ENCODE measurements around the gene ITM2B. TPM values are rescaled to one million over a fixed set of nuclear protein-coding genes. Genes with fewer than 3 reads are reported as not detected.

ITM2B gene
- total RNA-seq, 1 experiment from 2014 or later = 105 TPM

GRCh38 chr13:48258002-48258401 lies 25.0 kb downstream of the ITM2B start:
- no peaks in the 10 kb centered on the region for H4K20me1 ChIP-seq (ENCODE audit: low read length)
- no peak overlapping the region for H3K9ac ChIP-seq (ENCODE audit: low read length)
- H3K27me3 ChIP-seq (ENCODE audit: low read length) = no peaks in the 10 kb centered on the region
- ChIA-PET CTCF (no interaction called here), POLR2A (ENCODE audit: unreplicated experiment) (no interaction called here)
- H3K9me2 ChIP-seq (replicated peaks; ENCODE audit: low read length) = no peaks in the 10 kb centered on the region
- intact Hi-C loops (cut with micrococcal nuclease) = no loop called here
- TF ChIP-seq EZH2 (IDR thresholded peaks at IDR 0.05; ENCODE audit: low read length, unreplicated experiment) = no peak
- TF ChIP-seq EZH2phosphoT487 (IDR thresholded peaks at IDR 0.05; ENCODE audit: borderline replicate concordance, low read length) = no peak
- TF ChIP-seq CTCF (conservative IDR thresholded peaks at IDR 0.05; ENCODE audit: low read depth, low read length) = no peak
- no TSS peak for BruUV-seq (replicated peaks)
- H3K4me3 ChIP-seq (ENCODE audit: low read length) = no peak overlapping the region
- DNase-seq (no peak), ATAC-seq (no peak)
- H3F3A ChIP-seq (ENCODE audit: low read length, unreplicated experiment) = no peaks in the 10 kb centered on the region
- H3K9me3 ChIP-seq (ENCODE audit: low read length) = no peaks in the 10 kb centered on the region
- H3K27ac ChIP-seq (ENCODE audit: low read length) = no peak overlapping the region
- H3K4me1 ChIP-seq (ENCODE audit: insufficient read depth, low read length) = peaks cover 2% of the 10 kb centered on the region; the same call in 1 of the 2 replicates
- no peak overlapping the region for H2AFZ ChIP-seq (ENCODE audit: low read length)
- H3K36me3 ChIP-seq (ENCODE audit: low read depth, low read length) = peaks cover 25% of the 10 kb centered on the region
- H3K79me2 ChIP-seq (ENCODE audit: low read length) = no peaks in the 10 kb centered on the region
- no peak overlapping the region for H3K4me2 ChIP-seq (ENCODE audit: low read length)

GRCh38 chr13:48258430-48258829 lies 25.4 kb downstream of the ITM2B start:
- Histone ChIP-seq H3K4me3 (ENCODE audit: low read length) (no peak overlapping the region), H3K27ac (ENCODE audit: low read length) (no peak overlapping the region), H3K9ac (ENCODE audit: low read length) (no peak overlapping the region), H2AFZ (ENCODE audit: low read length) (no peak overlapping the region), H3K79me2 (ENCODE audit: low read length) (no peaks in the 10 kb centered on the region), H3K36me3 (ENCODE audit: low read depth, low read length) (peaks cover 28% of the 10 kb centered on the region), H3K4me2 (ENCODE audit: low read length) (no peak overlapping the region), H3K4me1 (ENCODE audit: insufficient read depth, low read length) (peaks cover 6% of the 10 kb centered on the region; the same call in 1 of the 2 replicates), H3F3A (ENCODE audit: low read length, unreplicated experiment) (no peaks in the 10 kb centered on the region), H3K9me2 (replicated peaks; ENCODE audit: low read length) (no peaks in the 10 kb centered on the region), H3K9me3 (ENCODE audit: low read length) (no peaks in the 10 kb centered on the region), H3K27me3 (ENCODE audit: low read length) (no peaks in the 10 kb centered on the region), H4K20me1 (ENCODE audit: low read length) (no peaks in the 10 kb centered on the region)
- ChIA-PET POLR2A (ENCODE audit: unreplicated experiment) (no interaction called here), CTCF (no interaction called here)
- DNase-seq = no peak
- BruUV-seq (replicated peaks) = no TSS peak
- no peak for ATAC-seq
- intact Hi-C loops (cut with micrococcal nuclease) = no loop called here
- TF ChIP-seq CTCF (conservative IDR thresholded peaks at IDR 0.05; ENCODE audit: low read depth, low read length) (no peak), EZH2phosphoT487 (IDR thresholded peaks at IDR 0.05; ENCODE audit: borderline replicate concordance, low read length) (no peak), EZH2 (IDR thresholded peaks at IDR 0.05; ENCODE audit: low read length, unreplicated experiment) (no peak)

GRCh38 chr13:48260970-48261369 lies 28.0 kb downstream of the ITM2B start:
- intact Hi-C loops (cut with micrococcal nuclease) = no loop called here
- no peaks in the 10 kb centered on the region for H3F3A ChIP-seq (ENCODE audit: low read length, unreplicated experiment)

More at GRCh38 chr13:48260970-48261369, 28.0 kb downstream of the ITM2B start:
- ATAC-seq (no peak), DNase-seq (no peak)
- Histone ChIP-seq H3K4me3 (ENCODE audit: low read length) (no peak overlapping the region), H3K79me2 (ENCODE audit: low read length) (no peaks in the 10 kb centered on the region), H3K4me2 (ENCODE audit: low read length) (no peak overlapping the region), H3K36me3 (ENCODE audit: low read depth, low read length) (peaks cover 22% of the 10 kb centered on the region), H3K9me2 (replicated peaks; ENCODE audit: low read length) (no peaks in the 10 kb centered on the region), H3K4me1 (ENCODE audit: insufficient read depth, low read length) (peaks cover 6% of the 10 kb centered on the region; the same call in 1 of the 2 replicates), H3K9ac (ENCODE audit: low read length) (no peak overlapping the region), H3K27ac (ENCODE audit: low read length) (no peak overlapping the region), H4K20me1 (ENCODE audit: low read length) (no peaks in the 10 kb centered on the region), H2AFZ (ENCODE audit: low read length) (no peak overlapping the region), H3K27me3 (ENCODE audit: low read length) (no peaks in the 10 kb centered on the region), H3K9me3 (ENCODE audit: low read length) (no peaks in the 10 kb centered on the region)
- CTCF ChIA-PET = no interaction called here
- POLR2A ChIA-PET (ENCODE audit: unreplicated experiment) = no interaction called here
- TF ChIP-seq EZH2phosphoT487 (IDR thresholded peaks at IDR 0.05; ENCODE audit: borderline replicate concordance, low read length) = no peak
- no peak for TF ChIP-seq EZH2 (IDR thresholded peaks at IDR 0.05; ENCODE audit: low read length, unreplicated experiment)
- no peak for TF ChIP-seq CTCF (conservative IDR thresholded peaks at IDR 0.05; ENCODE audit: low read depth, low read length)
- no TSS peak for BruUV-seq (replicated peaks)
